HepG2 (cell line): ENCODE measurements around the gene SLC38A3. TPM values are rescaled to one million over a fixed set of nuclear protein-coding genes. Genes with fewer than 3 reads are reported as not detected.
A peak's percentile ranks its signal among the peaks of the same experiment; 100 is the strongest.

Experiments used
- CCDC6 ChIP-seq: sonication (generic); formaldehyde crosslinking; IDR thresholded peaks from 2 replicates; pipeline ENCODE4 v1.8.1; 2022; ENCODE audit warnings: mild to moderate bottlenecking, missing genetic modification reagents, moderate library complexity
- CSRNP2 ChIP-seq: sonication (generic); formaldehyde crosslinking; conservative IDR thresholded peaks from 2 replicates; pipeline ENCODE4 v1.8.0; 2022; ENCODE audit warnings: low read depth, missing genetic modification reagents
- E2F5 ChIP-seq: sonication (generic); formaldehyde crosslinking; conservative IDR thresholded peaks from 2 replicates; pipeline ENCODE4 v1.4.0; 2020; ENCODE audit warnings: missing genetic modification reagents
- FOXA3 ChIP-seq: IDR thresholded peaks from 2 replicates; pipeline ENCODE4 v1.6.1; 2016; ENCODE audit warnings: missing genetic modification reagents, missing compliant biosample characterization
- GLI4 ChIP-seq: sonication (generic); formaldehyde crosslinking; IDR thresholded peaks from 2 replicates; pipeline ENCODE4 v1.5.1; 2020; ENCODE audit warnings: missing genetic modification reagents, mild to moderate bottlenecking, moderate library complexity, borderline replicate concordance
- HCFC1 ChIP-seq: fragments of 150-350 bp; IDR thresholded peaks from 2 replicates; pipeline ENCODE4 v1.6.1; 2014; ENCODE audit warnings: low read depth, low read length
- HMG20B ChIP-seq: conservative IDR thresholded peaks from 2 replicates; pipeline ENCODE4 v1.6.1; 2016; ENCODE audit warnings: missing genetic modification reagents, missing compliant biosample characterization
- MEF2D ChIP-seq: sonication (generic); formaldehyde crosslinking; IDR thresholded peaks from 2 replicates; pipeline ENCODE4 v1.5.1; 2020; ENCODE audit warnings: mild to moderate bottlenecking, missing genetic modification reagents
- MEIS2 ChIP-seq: sonication (generic); formaldehyde crosslinking; IDR thresholded peaks from 2 replicates; pipeline ENCODE4 v1.9.0; 2021; ENCODE audit warnings: mild to moderate bottlenecking, missing genetic modification reagents
- PAF1 ChIP-seq: IDR thresholded peaks from 2 replicates; pipeline ENCODE4 v1.6.1; 2016; ENCODE audit warnings: missing genetic modification reagents, missing compliant biosample characterization
- POLR2A ChIP-seq, 2 experiments: IDR thresholded peaks; 2 replicates each; pipeline ENCODE4 v1.6.1; 2011; ENCODE audit warnings: low read depth in 2 of 2, low read length in 2 of 2, mild to moderate bottlenecking in 1 of 2, moderate library complexity in 1 of 2; ENCODE audit not compliant: insufficient read depth in 1 of 2
- SMC3 ChIP-seq: IDR thresholded peaks from 2 replicates; pipeline ENCODE4 v1.6.1; 2011; ENCODE audit warnings: low read length, improper control_type of control experiment
- SRSF9 ChIP-seq: fragments of 200-400 bp; formaldehyde crosslinking; IDR thresholded peaks from 2 replicates; pipeline ENCODE4 v1.6.1; 2018; ENCODE audit warnings: borderline replicate concordance, mild to moderate bottlenecking, low read depth, low read length; ENCODE audit not compliant: insufficient read depth, poor library complexity, severe bottlenecking
- TEF ChIP-seq: sonication (generic); formaldehyde crosslinking; IDR thresholded peaks from 2 replicates; pipeline ENCODE4 v1.5.0; 2020; ENCODE audit warnings: missing genetic modification reagents
- ZC3H13 ChIP-seq: sonication (generic); formaldehyde crosslinking; IDR thresholded peaks from 2 replicates; pipeline ENCODE4 v1.8.1; 2023; ENCODE audit warnings: mild to moderate bottlenecking, missing genetic modification reagents, moderate library complexity
- ZFYVE20 ChIP-seq: sonication (generic); formaldehyde crosslinking; IDR thresholded peaks from 2 replicates; pipeline ENCODE4 v1.8.0; 2023; ENCODE audit warnings: low read depth, mild to moderate bottlenecking, moderate library complexity, missing genetic modification reagents, borderline replicate concordance
- ZNF18 ChIP-seq: sonication (generic); formaldehyde crosslinking; IDR thresholded peaks from 2 replicates; pipeline ENCODE4 v1.8.0; 2022; ENCODE audit warnings: mild to moderate bottlenecking, missing genetic modification reagents; ENCODE audit not compliant: insufficient replicate concordance
- ZNF253 ChIP-seq: sonication (generic); formaldehyde crosslinking; IDR thresholded peaks from 2 replicates; pipeline ENCODE4 v1.8.0; 2022; ENCODE audit warnings: mild to moderate bottlenecking, missing genetic modification reagents, borderline replicate concordance
- ZNF343 ChIP-seq: sonication (generic); formaldehyde crosslinking; IDR thresholded peaks from 2 replicates; pipeline ENCODE4 v1.4.0; 2020; ENCODE audit warnings: mild to moderate bottlenecking, missing genetic modification reagents
- ZNF687 ChIP-seq: sonication (generic); formaldehyde crosslinking; IDR thresholded peaks from 2 replicates; pipeline ENCODE4 v1.5.1; 2020; ENCODE audit warnings: mild to moderate bottlenecking, missing genetic modification reagents, moderate library complexity
- ZSCAN9 ChIP-seq: IDR thresholded peaks from 2 replicates; pipeline ENCODE4 v1.6.1; 2016; ENCODE audit warnings: borderline replicate concordance
- polyA plus RNA-seq, 8 experiments: library from polyadenylated mRNA; depleted of rRNA in 3 of 8; stranded (reverse) in 7 of 8; unstranded in 1 of 8; fragments of >200 nt; fragmentation: Illumina TruSeq in 4 of 8; extraction: Trizol in 4 of 8; gene quantifications; 2 replicates each; pipeline versions ENCODE4 v1.2.1 to v1.2.3, GENCODE V29; 2011 to 2016; ENCODE audit warnings: low read depth in 4 of 8, missing spikeins in 1 of 8, mixed read lengths in 1 of 8; ENCODE audit not compliant: insufficient read depth in 1 of 8
- total RNA-seq, 5 experiments: library from RNA; depleted of rRNA; stranded (reverse); fragments of >200 nt; fragmentation: Illumina TruSeq; extraction: Trizol; gene quantifications; 2 replicates each; pipeline ENCODE4 v1.2.3, GENCODE V29; 2016; ENCODE audit warnings: low read depth in 1 of 5

SLC38A3 gene
- total and polyA plus RNA-seq, 2 of the 13 experiments (the other 11 are each of a cell fraction or from before 2014, with no cell fraction given): 29.8 to 164 TPM

GRCh38 chr3:50235716-50236483, 30.8 kb downstream of the SLC38A3 start, which contains the start of gene GNAI2 (continued):
- TF ChIP-seq CSRNP2 (CRISPR knock-in tag): no peak
- TF ChIP-seq ZNF18 (CRISPR knock-in tag): no peak
- no peak for TF ChIP-seq FOXA3
- TF ChIP-seq ZC3H13 (CRISPR knock-in tag): no peak
- TF ChIP-seq SRSF9: no peak
- TF ChIP-seq MEF2D (CRISPR knock-in tag): no peak
- TF ChIP-seq SMC3: no peak
- no peak; the same call in 1 of the 2 replicates for TF ChIP-seq ZFYVE20
- no peak for TF ChIP-seq HMG20B (CRISPR knock-in tag)
- TF ChIP-seq ZSCAN9 (CRISPR knock-in tag): no peak; the same call in 1 of the 2 replicates
- no peak for TF ChIP-seq HCFC1
- TF ChIP-seq MEIS2 (CRISPR knock-in tag): 0 out of 2 replicates have a peak, but pooled peaks have one; percentile 13
- TF ChIP-seq ZNF687 (CRISPR knock-in tag): peak; percentile 66
- peak; percentile 83 for TF ChIP-seq CCDC6 (CRISPR knock-in tag)
- no peak for TF ChIP-seq PAF1 (CRISPR knock-in tag)
- TF ChIP-seq ZNF343 (CRISPR knock-in tag): no peak
- peak; percentile 66 to 92 for TF ChIP-seq POLR2A (IDR thresholded peaks at IDR 0.05; ENCODE audit: insufficient read depth in 1 of 2, low read depth in 2 of 2, low read length in 2 of 2)
- no peak for TF ChIP-seq TEF (CRISPR knock-in tag)
- TF ChIP-seq ZNF253: no peak
- no peak for TF ChIP-seq E2F5 (CRISPR knock-in tag)
- TF ChIP-seq GLI4 (CRISPR knock-in tag): no peak
